GM18499 (cell line): ENCODE measurements around the gene CDCA4.
"Not testable (repeated sequence)": the region's sequence is repeated elsewhere in the genome, so short reads cannot be mapped to it uniquely, and the experiment has no call there.

Source experiments
- ATAC-seq: cut with Tn5 transposase; IDR thresholded peaks from one replicate; pipeline ENCODE4 v1.9.1; 2021; ENCODE audit warnings: moderate number of reproducible peaks; ENCODE audit not compliant: insufficient read depth, unreplicated experiment

The CDCA4 gene

GRCh38 chr14:105039458-105040205 is 18.7 kb upstream of the CDCA4 start:
- ATAC-seq = no peak

GRCh38 chr14:105035616-105036015 is 14.7 kb upstream of the CDCA4 start:
- ATAC-seq = not testable (repeated sequence)

- ATAC-seq = no peak
Observed at GRCh38 chr14:105034315-105035039, 13.6 kb upstream of the CDCA4 start.

GRCh38 chr14:105033412-105033900 is 12.6 kb upstream of the CDCA4 start:
- not testable (repeated sequence) for ATAC-seq

GRCh38 chr14:105032451-105032901 is 11.6 kb upstream of the CDCA4 start:
- not testable (repeated sequence) for ATAC-seq

- no peak for ATAC-seq
Observed at GRCh38 chr14:105030836-105031396, 10.0 kb upstream of the CDCA4 start.

GRCh38 chr14:105030194-105030593 is 9.3 kb upstream of the CDCA4 start:
- ATAC-seq = no peak

- no peak for ATAC-seq
Observed at GRCh38 chr14:105029402-105029801, 8.5 kb upstream of the CDCA4 start.

- no peak for ATAC-seq
Observed at GRCh38 chr14:105028251-105028927, 7.5 kb upstream of the CDCA4 start.

GRCh38 chr14:105027718-105028117 is 6.8 kb upstream of the CDCA4 start:
- not testable (repeated sequence) for ATAC-seq

- ATAC-seq = no peak
Observed at GRCh38 chr14:105026802-105027563, 6.1 kb upstream of the CDCA4 start.

GRCh38 chr14:105026033-105026785 is 5.3 kb upstream of the CDCA4 start:
- no peak for ATAC-seq

GRCh38 chr14:105025429-105025828 is 4.5 kb upstream of the CDCA4 start:
- ATAC-seq = no peak

- no peak for ATAC-seq
Observed at GRCh38 chr14:105023791-105024480, 3.1 kb upstream of the CDCA4 start.

- ATAC-seq = no peak
Observed at GRCh38 chr14:105023144-105023543, 2.3 kb upstream of the CDCA4 start.

- no peak for ATAC-seq
Observed at GRCh38 chr14:105022276-105022670, 1.4 kb upstream of the CDCA4 start.

- no peak for ATAC-seq
Observed at GRCh38 chr14:105021656-105022275, 883 bp upstream of the CDCA4 start.
